KBM-7 (cell line): Measurements from ENCODE around the gene OCSTAMP.

ENCODE experiments used
- DNase-seq: peaks from one replicate; pipeline ENCODE4 v3.0.0-alpha.2; 2015
- in situ Hi-C: fragments of 300-500 bp; cut with MboI; formaldehyde crosslinking; loops from 2 replicates; pipeline ENCODE4 v1.14.3; 2020; ENCODE audit warnings: low sequenced_read_pairs, low pct_unique_long_range_greater_than_20kb, mixed read lengths

Gene OCSTAMP

GRCh38 chr20:46550461-46550860 is at the start of gene OCSTAMP:
Gene OCSTAMP, minus strand, starts transcription at chr20:46550654. Its CDS starts 94 bp downstream, at chr20:46550560.
- peak; percentile 90 for DNase-seq
- in situ Hi-C loops, result no loop called here

- in situ Hi-C loops, result no loop called here
- DNase-seq, result no peak
Observed at GRCh38 chr20:46599227-46599987, 49.0 kb upstream of the OCSTAMP start.

- no peak for DNase-seq
- in situ Hi-C loops, result no loop called here
Observed at GRCh38 chr20:46595933-46596332, 45.5 kb upstream of the OCSTAMP start.

GRCh38 chr20:46594725-46595124 is 44.3 kb upstream of the OCSTAMP start:
- in situ Hi-C loops, result no loop called here
- DNase-seq, result no peak

- DNase-seq, result no peak
- in situ Hi-C loops, result no loop called here
Observed at GRCh38 chr20:46592580-46593362, 42.3 kb upstream of the OCSTAMP start.

GRCh38 chr20:46590443-46590842 is 40.0 kb upstream of the OCSTAMP start:
- in situ Hi-C loops, result no loop called here
- no peak for DNase-seq

GRCh38 chr20:46588532-46589511 is 38.4 kb upstream of the OCSTAMP start:
- in situ Hi-C loops, result no loop called here

GRCh38 chr20:46587986-46588385 is 37.5 kb upstream of the OCSTAMP start:
- in situ Hi-C loops, result no loop called here
- no peak for DNase-seq

More at GRCh38 chr20:46588532-46589511, 38.4 kb upstream of the OCSTAMP start:
- no peak for DNase-seq

GRCh38 chr20:46586724-46587123 is 36.3 kb upstream of the OCSTAMP start:
- in situ Hi-C loops, result no loop called here
- DNase-seq, result no peak

- in situ Hi-C loops, result no loop called here
- no peak for DNase-seq
Observed at GRCh38 chr20:46584508-46584907, 34.1 kb upstream of the OCSTAMP start.

GRCh38 chr20:46583411-46584214 is 33.2 kb upstream of the OCSTAMP start:
- in situ Hi-C loops, result no loop called here
- no peak for DNase-seq

- DNase-seq, result no peak
- in situ Hi-C loops, result no loop called here
Observed at GRCh38 chr20:46582648-46583047, 32.2 kb upstream of the OCSTAMP start.

GRCh38 chr20:46581391-46581790 is 30.9 kb upstream of the OCSTAMP start:
- in situ Hi-C loops, result no loop called here
- no peak for DNase-seq

- in situ Hi-C loops, result no loop called here
- no peak for DNase-seq
Observed at GRCh38 chr20:46580613-46581205, 30.3 kb upstream of the OCSTAMP start.

- no peak for DNase-seq
- in situ Hi-C loops, result no loop called here
Observed at GRCh38 chr20:46578745-46579144, 28.3 kb upstream of the OCSTAMP start.

GRCh38 chr20:46576774-46577395 is 26.4 kb upstream of the OCSTAMP start:
- no peak for DNase-seq
- in situ Hi-C loops, result no loop called here

GRCh38 chr20:46575937-46576461 is 25.5 kb upstream of the OCSTAMP start:
- in situ Hi-C loops, result no loop called here

GRCh38 chr20:46575394-46575793 is 24.9 kb upstream of the OCSTAMP start:
- no peak for DNase-seq
- in situ Hi-C loops, result no loop called here

More at GRCh38 chr20:46575937-46576461, 25.5 kb upstream of the OCSTAMP start:
- DNase-seq, result peak; percentile 50
